Stimulated activated CD4-positive, alpha-beta T cell treated with anti-CD3 and anti-CD28 coated beads, TNF-alpha, amount 100 ng/mL, for 48 hours (primary cell): Measurements from ENCODE around the gene EEF2K.
"Not testable (repeated sequence)": the region's sequence is repeated elsewhere in the genome, so short reads cannot be mapped to it uniquely, and the experiment has no call there.

Experiments used
- DNase-seq, 3 donors: peaks; one replicate each; pipeline ENCODE4 v3.0.0-alpha.2; 2020; ENCODE audit warnings: low read depth in 3 of 3

Gene EEF2K

GRCh38 chr16:22293137-22294106, 87.3 kb downstream of the EEF2K start:
- no peak for DNase-seq

- DNase-seq, result no peak
Measured at GRCh38 chr16:22296225-22297113, 90.4 kb downstream of the EEF2K start.

GRCh38 chr16:22297114-22297870, 91.2 kb downstream of the EEF2K start, which contains the start of gene POLR3E:
TSS of gene POLR3E (plus strand) at chr16:22297409. CDS start at chr16:22302969, 5,560 bp downstream.
- DNase-seq, result peak; percentile 99 to 100 (median 99)

GRCh38 chr16:22297871-22298733, 92.0 kb downstream of the EEF2K start:
- peak; percentile 51 to 63 (median 54) for DNase-seq

- DNase-seq, result no peak
Measured at GRCh38 chr16:22299036-22299435, 93.0 kb downstream of the EEF2K start.

- DNase-seq, result peak in 1 of 3 donors; percentile 36
Measured at GRCh38 chr16:22300427-22301071, 94.5 kb downstream of the EEF2K start.

GRCh38 chr16:22301423-22301822, 95.3 kb downstream of the EEF2K start:
- DNase-seq, result not testable (repeated sequence)

- DNase-seq, result no peak
Measured at GRCh38 chr16:22302776-22303363, 96.8 kb downstream of the EEF2K start.

GRCh38 chr16:22304411-22304810, 98.3 kb downstream of the EEF2K start:
- DNase-seq, result no peak

GRCh38 chr16:22306788-22307187, 100.7 kb downstream of the EEF2K start:
- no peak for DNase-seq

GRCh38 chr16:22307838-22308237, 101.8 kb downstream of the EEF2K start:
- DNase-seq, result no peak

GRCh38 chr16:22308824-22309520, 102.9 kb downstream of the EEF2K start:
- no peak for DNase-seq

- DNase-seq, result no peak
Measured at GRCh38 chr16:22311520-22311919, 105.4 kb downstream of the EEF2K start.

GRCh38 chr16:22312897-22313781, 107.1 kb downstream of the EEF2K start:
- DNase-seq, result no peak

- no peak for DNase-seq
Measured at GRCh38 chr16:22313876-22314470, 107.9 kb downstream of the EEF2K start.

- DNase-seq, result no peak
Measured at GRCh38 chr16:22314661-22315626, 108.9 kb downstream of the EEF2K start.
